Ascending aorta (tissue), 2 donors: ENCODE results near the gene APC. TPM values are rescaled to one million over a fixed set of nuclear protein-coding genes. Genes with fewer than 3 reads are reported as not detected.

Experiments
- DNase-seq, 2 donors: peaks; one replicate each; pipeline ENCODE4 v3.0.0-alpha.2; 2019; ENCODE audit warnings: low spot score in 2 of 2
- H3K27ac ChIP-seq, 2 donors: fragments of 200-600 bp; sonication (generic); one replicate each; pipeline ENCODE4 v1.5.1; 2016 to 2017; ENCODE audit warnings: mild to moderate bottlenecking in 1 of 2
- H3K27me3 ChIP-seq: fragments of 200-600 bp; sonication (generic); one replicate; pipeline ENCODE4 v1.5.1; 2017
- H3K36me3 ChIP-seq, 2 donors: fragments of 200-600 bp; sonication (generic); one replicate each; pipeline ENCODE4 v1.5.1; 2016
- H3K4me1 ChIP-seq, 2 donors: fragments of 200-600 bp; sonication (generic); one replicate each; pipeline ENCODE4 v1.5.1; 2016 to 2017; ENCODE audit warnings: mild to moderate bottlenecking in 1 of 2
- H3K4me3 ChIP-seq, 2 donors: fragments of 200-600 bp; sonication (generic); one replicate each; pipeline ENCODE4 v1.5.1; 2016 to 2017; ENCODE audit warnings: mild to moderate bottlenecking in 1 of 2
- H3K9me3 ChIP-seq, 2 donors: fragments of 200-600 bp; sonication (generic); one replicate each; pipeline ENCODE4 v1.5.1; 2016
- intact Hi-C: fragments of 100-400 bp; cut with DNase I; formaldehyde crosslinking; loops from one replicate; pipeline ENCODE4 v1.15.1; 2023
- total RNA-seq: library from RNA; depleted of rRNA; stranded (reverse); fragments of >200 nt; gene quantifications from one replicate; pipeline ENCODE4 v1.1.0, GENCODE V29; 2016
- TF ChIP-seq, protein P1 (sequence below), 3 experiments: fragments of 200-600 bp in 2 of 3; fragments of 450-650 bp in 1 of 3; sonication (generic) in 2 of 3; IDR thresholded peaks; one replicate each; pipeline ENCODE4 v1.5.1; 2016 to 2019; ENCODE audit warnings: antibody characterized with exemption in 3 of 3, mild to moderate bottlenecking in 1 of 3, moderate library complexity in 1 of 3

The APC gene
- total RNA-seq, 1 donor from 2014 or later, result 197 TPM

DNA sequence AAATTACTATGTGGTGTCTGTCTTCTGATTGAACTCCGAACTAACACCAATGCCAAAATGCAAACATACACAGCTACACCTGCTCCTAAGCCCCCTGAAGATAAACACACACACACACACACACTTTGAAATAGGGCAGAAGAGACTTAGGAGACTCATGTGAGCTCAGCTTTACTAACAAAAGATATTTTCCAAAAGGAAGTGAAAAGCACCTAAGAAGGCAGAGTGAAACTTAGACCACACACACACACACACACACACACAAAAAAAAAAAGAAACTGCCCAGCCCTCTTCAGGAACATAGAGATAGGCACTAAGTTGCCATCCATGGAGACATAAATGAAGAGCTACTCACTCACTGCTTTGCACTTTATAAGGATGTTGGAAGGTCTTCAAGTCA lies 45.2 kb upstream of the APC start:
- TF ChIP-seq, protein P1, sequence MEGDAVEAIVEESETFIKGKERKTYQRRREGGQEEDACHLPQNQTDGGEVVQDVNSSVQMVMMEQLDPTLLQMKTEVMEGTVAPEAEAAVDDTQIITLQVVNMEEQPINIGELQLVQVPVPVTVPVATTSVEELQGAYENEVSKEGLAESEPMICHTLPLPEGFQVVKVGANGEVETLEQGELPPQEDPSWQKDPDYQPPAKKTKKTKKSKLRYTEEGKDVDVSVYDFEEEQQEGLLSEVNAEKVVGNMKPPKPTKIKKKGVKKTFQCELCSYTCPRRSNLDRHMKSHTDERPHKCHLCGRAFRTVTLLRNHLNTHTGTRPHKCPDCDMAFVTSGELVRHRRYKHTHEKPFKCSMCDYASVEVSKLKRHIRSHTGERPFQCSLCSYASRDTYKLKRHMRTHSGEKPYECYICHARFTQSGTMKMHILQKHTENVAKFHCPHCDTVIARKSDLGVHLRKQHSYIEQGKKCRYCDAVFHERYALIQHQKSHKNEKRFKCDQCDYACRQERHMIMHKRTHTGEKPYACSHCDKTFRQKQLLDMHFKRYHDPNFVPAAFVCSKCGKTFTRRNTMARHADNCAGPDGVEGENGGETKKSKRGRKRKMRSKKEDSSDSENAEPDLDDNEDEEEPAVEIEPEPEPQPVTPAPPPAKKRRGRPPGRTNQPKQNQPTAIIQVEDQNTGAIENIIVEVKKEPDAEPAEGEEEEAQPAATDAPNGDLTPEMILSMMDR (IDR thresholded peaks at IDR 0.05), result no peak
- DNase-seq, result no peak
- Histone ChIP-seq H3K27me3 (no peaks in the 10 kb centered on the region), H3K36me3 (no peaks in the 10 kb centered on the region), H3K9me3 (no peaks in the 10 kb centered on the region), H3K27ac (no peak overlapping the region), H3K4me1 (no peaks in the 10 kb centered on the region), H3K4me3 (no peak overlapping the region)
- intact Hi-C loops, result loop anchor here (5.0 kb wide), 1 partner anchor 65 kb away; no protein-coding TSS in a partner anchor

DNA sequence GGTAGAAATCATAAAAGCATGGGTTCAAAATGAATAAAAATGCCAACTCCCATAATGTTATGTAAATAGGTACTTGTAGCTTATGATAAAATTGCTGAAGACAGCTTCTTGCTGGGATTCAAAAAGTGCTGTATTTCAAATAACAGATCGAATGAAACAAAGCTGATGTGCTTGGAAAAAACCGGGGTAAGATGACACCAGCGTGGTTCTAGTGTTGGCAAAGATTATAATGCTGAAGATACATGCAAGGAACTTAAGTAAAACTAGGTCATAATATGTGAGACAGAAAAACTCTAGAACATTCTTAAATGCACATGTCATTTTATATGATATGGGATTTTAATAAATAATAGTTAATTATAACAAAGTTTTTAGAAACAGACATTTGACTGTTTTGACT lies 44.4 kb upstream of the APC start:
- Histone ChIP-seq H3K36me3 (no peaks in the 10 kb centered on the region), H3K27me3 (no peaks in the 10 kb centered on the region), H3K27ac (no peak overlapping the region), H3K4me3 (no peak overlapping the region), H3K9me3 (no peaks in the 10 kb centered on the region), H3K4me1 (no peaks in the 10 kb centered on the region)
- TF ChIP-seq, protein P1 (IDR thresholded peaks at IDR 0.05), result no peak
- no peak for DNase-seq
- intact Hi-C loops, result loop anchor here (5.0 kb wide), 1 partner anchor 64 kb away; no protein-coding TSS in a partner anchor

DNA sequence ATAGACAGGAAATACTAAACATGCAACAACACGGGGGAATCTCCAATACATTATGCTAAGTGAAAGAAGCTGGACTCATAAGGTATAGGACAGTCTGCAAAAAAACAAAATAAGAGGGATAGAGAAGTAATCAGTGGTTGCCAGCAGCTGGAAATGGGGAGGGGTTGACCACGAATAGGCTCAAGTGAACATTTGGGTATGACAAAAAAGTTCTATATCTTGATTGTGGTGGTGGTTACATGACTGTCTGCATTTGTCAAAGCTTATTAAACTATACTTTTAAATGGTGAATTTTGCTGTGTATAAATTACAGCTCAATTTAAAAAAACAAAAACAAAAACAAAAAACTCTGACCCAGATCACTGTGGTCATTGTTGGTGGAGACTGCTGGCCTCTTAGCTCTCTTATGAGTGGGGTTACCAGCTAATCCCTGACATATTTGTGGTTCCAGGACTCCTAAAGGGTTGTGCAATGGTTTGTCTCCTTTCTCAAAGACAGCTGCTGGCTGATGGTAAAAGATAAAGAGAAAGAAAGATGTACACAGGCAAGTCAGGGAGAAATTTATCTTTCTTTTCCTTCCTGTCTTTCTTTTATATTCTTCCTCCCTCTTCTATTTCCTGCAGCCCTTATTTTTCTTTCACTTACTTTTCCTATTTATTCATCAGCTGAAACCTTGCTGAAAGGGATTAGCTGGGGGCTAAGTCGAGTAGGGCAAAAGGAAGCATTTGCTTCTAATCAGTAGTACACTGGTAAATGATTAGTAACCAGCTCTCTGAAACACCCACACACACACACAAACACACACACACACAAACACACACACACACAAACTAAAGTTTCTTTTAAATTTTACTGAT lies 42.6 kb upstream of the APC start:
- intact Hi-C loops, result loop anchor here (5.0 kb wide), 1 partner anchor 62 kb away; no protein-coding TSS in a partner anchor
- Histone ChIP-seq H3K27ac (no peak overlapping the region), H3K27me3 (no peaks in the 10 kb centered on the region), H3K4me1 (no peaks in the 10 kb centered on the region), H3K36me3 (no peaks in the 10 kb centered on the region), H3K4me3 (no peak overlapping the region), H3K9me3 (no peaks in the 10 kb centered on the region)
- no peak for DNase-seq
- TF ChIP-seq, protein P1 (IDR thresholded peaks at IDR 0.05), result no peak

DNA sequence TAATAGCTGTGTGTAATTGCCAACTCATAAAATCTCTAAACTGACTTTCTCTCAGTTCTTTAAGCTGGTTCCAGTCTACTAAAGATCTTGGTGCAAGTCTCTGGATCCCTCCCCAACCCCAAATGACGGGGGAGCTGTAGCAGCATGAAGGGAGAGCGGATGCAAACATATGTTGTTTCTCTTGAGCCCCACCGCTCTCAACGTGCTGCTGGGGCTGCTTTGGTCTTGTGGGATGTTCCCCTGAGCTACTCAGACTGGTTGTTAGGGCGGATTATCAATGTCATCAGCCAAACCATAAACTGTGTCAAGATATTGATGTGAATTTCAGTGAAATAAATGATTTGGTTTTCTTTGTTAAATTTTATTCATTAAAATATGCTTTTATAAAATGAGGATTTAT lies 40.9 kb upstream of the APC start:
- DNase-seq, result no peak
- intact Hi-C loops, result no loop called here
- TF ChIP-seq, protein P1 (IDR thresholded peaks at IDR 0.05), result no peak
- Histone ChIP-seq H3K9me3 (no peaks in the 10 kb centered on the region), H3K36me3 (no peaks in the 10 kb centered on the region), H3K4me3 (no peak overlapping the region), H3K27ac (no peak overlapping the region), H3K27me3 (no peaks in the 10 kb centered on the region), H3K4me1 (no peaks in the 10 kb centered on the region)

DNA sequence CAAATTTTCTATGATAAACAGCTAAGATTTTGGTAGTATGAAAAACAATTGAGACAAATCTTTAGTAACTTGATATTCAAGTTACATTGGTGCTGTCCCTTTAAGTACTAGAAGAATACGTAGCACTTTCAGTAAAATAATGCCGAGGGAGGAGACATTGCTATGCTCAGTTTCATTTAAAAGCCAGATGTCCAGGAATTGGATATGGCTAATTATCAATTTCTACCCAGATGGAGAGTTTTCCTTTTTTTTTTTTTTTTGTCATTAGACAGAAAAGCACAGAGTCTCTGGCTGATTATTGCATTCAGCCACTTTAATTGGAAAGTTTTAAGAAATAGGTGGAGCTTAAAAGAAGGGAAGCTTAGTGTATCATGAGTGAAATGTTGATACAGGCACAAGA lies 40.4 kb upstream of the APC start:
- Histone ChIP-seq H3K9me3 (no peaks in the 10 kb centered on the region), H3K4me3 (peak overlapping the region in 1 of 2 donors; percentile 21), H3K4me1 (no peaks in the 10 kb centered on the region), H3K27me3 (no peaks in the 10 kb centered on the region), H3K36me3 (no peaks in the 10 kb centered on the region), H3K27ac (no peak overlapping the region)
- TF ChIP-seq, protein P1 (IDR thresholded peaks at IDR 0.05), result no peak
- DNase-seq, result no peak
- intact Hi-C loops, result no loop called here
